Epithelial cell of proximal tubule (primary cell): ENCODE measurements around the gene GAS7. TPM values are rescaled to one million over a fixed set of nuclear protein-coding genes. Genes with fewer than 3 reads are reported as not detected.
A peak's percentile ranks its signal among the peaks of the same experiment; 100 is the strongest.

Source experiments
- DNase-seq: peaks from one replicate; pipeline ENCODE4 v3.0.0-alpha.2; 2011; ENCODE audit warnings: low read depth
- H3K4me3 ChIP-seq: 2 replicates; pipeline ENCODE4 v1.5.1; 2011; ENCODE audit warnings: low read depth, mild to moderate bottlenecking, low read length
- total RNA-seq: library from RNA; depleted of rRNA; stranded (reverse); fragments of >200 nt; gene quantifications from 2 replicates; pipeline ENCODE4 v1.2.3, GENCODE V29; 2015
- TF ChIP-seq, protein P1 (sequence below): conservative IDR thresholded peaks from 2 replicates; pipeline ENCODE4 v1.5.1; 2012; ENCODE audit warnings: low read depth, mild to moderate bottlenecking, low read length

Gene GAS7
- total RNA-seq, 1 donor from 2014 or later = 2.5 TPM

DNA sequence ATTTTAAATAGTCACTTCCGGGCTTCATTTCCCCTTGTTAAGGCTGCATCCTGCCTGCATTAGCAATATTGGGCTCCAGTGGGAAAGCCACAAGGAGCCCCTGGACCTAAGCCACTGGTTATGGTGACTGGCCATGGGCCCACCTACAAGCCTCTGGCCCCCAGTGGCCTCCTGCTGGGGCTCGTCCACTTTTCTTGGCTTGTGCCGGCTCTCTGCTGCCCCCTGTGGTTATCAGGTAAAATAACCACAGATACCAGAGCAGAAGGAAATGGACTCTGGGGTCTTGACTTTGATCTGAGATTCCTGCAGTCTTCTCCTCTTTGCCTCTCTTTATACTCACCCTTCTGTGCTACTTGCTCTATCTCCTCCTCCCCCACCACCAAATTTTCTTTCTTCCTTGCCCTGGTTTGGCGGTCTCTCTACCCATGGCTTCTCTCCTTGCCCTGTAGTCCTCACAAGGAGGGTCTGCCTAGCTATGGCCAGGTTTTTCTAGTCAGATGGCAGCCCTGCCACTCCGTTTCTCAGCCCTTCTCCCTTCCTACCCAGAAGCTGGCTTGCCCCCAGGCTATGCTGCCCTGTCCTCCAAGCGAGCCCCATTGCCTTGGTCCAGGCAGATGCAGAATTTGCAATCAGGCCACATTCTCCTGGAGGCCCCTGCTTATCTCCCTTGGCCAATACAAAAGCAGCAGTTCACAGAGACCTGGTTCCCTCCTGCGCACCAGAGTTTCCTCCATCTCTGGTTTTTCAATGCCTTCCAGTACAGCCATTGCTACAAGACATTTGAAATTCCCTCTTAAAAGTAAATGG, 210.4 kb downstream of the GAS7 start:
- TF ChIP-seq, protein P1, sequence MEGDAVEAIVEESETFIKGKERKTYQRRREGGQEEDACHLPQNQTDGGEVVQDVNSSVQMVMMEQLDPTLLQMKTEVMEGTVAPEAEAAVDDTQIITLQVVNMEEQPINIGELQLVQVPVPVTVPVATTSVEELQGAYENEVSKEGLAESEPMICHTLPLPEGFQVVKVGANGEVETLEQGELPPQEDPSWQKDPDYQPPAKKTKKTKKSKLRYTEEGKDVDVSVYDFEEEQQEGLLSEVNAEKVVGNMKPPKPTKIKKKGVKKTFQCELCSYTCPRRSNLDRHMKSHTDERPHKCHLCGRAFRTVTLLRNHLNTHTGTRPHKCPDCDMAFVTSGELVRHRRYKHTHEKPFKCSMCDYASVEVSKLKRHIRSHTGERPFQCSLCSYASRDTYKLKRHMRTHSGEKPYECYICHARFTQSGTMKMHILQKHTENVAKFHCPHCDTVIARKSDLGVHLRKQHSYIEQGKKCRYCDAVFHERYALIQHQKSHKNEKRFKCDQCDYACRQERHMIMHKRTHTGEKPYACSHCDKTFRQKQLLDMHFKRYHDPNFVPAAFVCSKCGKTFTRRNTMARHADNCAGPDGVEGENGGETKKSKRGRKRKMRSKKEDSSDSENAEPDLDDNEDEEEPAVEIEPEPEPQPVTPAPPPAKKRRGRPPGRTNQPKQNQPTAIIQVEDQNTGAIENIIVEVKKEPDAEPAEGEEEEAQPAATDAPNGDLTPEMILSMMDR = peak; percentile 71
- no peak for DNase-seq
- H3K4me3 ChIP-seq = no peak overlapping the region

DNA sequence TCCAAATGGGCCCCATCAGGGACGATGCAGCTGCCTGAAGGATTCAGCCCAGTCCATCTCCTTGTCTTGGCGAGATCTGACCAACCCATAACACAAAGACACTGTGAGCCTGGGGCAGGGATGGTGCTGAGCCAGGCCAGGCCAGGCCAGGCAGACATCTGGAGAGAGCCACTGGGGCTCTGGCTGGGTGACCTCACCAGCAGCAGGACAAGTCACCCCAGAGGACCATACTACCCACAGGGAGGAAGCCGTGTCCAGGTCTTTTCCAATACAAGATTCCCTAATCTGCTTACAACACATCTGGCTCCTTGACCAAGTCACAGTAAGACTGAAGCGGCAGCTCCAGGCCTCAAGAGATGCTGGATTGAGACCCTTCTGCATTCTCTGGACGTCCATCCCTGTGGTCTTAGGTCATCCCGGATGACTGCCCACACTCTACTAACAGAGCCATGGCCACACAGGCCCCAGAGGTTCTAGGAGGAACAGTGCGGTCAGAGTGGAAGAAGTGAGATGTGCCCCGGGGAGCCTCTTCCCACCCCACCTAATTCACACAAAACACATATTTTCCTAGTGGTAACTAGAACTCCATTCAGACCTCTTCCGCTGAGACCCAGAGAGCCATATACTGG, 211.5 kb downstream of the GAS7 start:
- no peak for DNase-seq
- TF ChIP-seq, protein P1 = no peak
- no peak overlapping the region for H3K4me3 ChIP-seq

DNA sequence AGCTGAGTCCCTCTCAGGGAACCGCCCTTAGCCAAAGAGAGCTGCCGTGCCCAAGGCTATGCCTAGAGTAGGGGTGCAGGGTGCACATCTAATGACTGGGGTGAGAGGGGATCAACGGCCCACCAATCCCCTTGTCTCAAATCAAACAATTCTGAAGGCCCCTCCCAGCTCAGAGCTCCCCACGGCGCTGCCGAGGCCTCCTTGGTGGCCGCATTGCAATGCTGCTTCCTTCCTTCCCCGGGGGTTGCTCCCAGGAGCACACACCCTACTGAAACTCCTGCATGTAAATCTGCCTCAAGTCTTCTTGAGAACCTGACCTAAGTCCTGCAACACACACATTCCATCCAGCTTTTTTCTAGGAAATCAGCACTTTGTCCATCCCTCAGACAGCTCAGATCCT, 212.8 kb downstream of the GAS7 start:
- no peak for DNase-seq
- TF ChIP-seq, protein P1 = no peak

DNA sequence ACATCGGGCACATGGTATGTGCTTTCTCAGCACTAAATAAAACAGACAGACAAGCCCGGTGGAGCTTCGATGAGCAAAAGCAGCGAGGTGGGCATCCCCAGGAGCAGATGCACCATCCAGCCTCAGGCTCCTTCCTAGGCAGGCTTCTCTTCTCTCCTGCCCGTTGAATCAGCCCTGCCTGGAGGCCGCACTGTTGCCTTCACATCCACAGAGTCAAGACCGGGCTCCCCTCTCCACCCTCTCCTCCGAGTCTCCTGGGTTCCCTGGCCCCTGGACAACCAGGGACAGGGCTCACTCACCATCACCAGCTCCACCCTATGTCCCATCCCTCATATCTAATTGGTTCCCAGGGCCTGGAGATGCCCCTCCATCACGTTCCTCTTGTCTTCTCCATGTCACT, 213.6 kb downstream of the GAS7 start:
- DNase-seq = no peak
- H3K4me3 ChIP-seq = no peak overlapping the region
- TF ChIP-seq, protein P1 = no peak

More for the DNA sequence above, 212.8 kb downstream of the GAS7 start:
- H3K4me3 ChIP-seq = no peak overlapping the region

DNA sequence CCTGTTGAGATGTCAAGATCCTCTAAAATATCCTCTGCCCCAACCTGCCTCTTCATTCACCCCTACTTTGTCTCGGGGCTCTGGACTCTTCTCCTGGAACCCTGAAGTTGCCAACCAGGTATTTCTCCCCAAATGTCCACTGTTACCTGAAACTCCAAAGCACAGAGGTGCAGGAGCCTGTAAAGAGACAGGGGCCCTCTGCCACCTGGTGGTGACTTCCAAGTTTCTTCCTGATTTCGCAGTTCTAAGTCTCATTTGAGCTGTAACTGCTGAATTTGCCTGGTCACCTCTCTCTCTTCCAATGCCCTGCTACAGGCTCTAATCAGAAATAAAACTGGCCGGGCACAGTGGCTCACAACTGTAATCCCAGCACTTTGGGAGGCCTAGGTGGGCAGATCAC, 216.2 kb downstream of the GAS7 start:
- TF ChIP-seq, protein P1 = peak; percentile 29
- no peak overlapping the region for H3K4me3 ChIP-seq
- no peak for DNase-seq

DNA sequence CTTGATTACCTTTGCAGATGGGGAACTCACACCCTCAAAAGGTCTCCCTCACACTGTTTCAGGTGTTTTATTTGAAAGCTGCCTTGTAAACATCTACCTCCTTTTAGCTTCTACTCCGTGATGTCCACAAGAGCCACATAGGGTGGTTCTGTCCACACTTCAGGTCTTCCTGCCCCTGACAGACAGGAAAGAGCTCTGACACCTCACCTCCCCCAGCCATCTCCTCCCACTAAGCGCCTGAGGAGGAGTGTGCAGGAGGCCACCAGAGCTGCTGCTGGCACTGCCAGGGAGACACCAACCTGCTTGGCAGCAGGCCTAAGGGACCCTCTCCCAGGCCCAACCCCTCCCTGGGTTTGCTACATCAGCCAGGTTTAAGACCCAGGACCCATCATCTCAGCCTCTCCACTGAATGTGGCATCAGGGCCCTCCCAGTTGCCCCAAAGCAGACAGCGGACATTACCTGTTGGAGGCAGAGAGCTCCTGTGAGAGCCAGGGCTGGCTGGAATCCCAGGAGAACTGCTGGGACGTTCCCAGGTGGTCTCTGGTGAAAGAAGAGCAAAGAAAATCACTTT, 217.0 kb downstream of the GAS7 start:
- TF ChIP-seq, protein P1 = no peak

More for the DNA sequence above, 217.0 kb downstream of the GAS7 start:
- DNase-seq = no peak
- H3K4me3 ChIP-seq = no peak overlapping the region
